Pancreas (tissue), 10 donors: ENCODE data around the gene QRSL1. TPM values are rescaled to one million over a fixed set of nuclear protein-coding genes. Genes with fewer than 3 reads are reported as not detected.
A peak's percentile ranks its signal among the peaks of the same experiment; 100 is the strongest.

ENCODE experiments used
- ATAC-seq, 4 donors: fragments of 200-7000 bp; cut with Tn5 transposase; one replicate each; pipeline versions ENCODE4 v1.8.0 to v1.9.1; 2020; ENCODE audit warnings: mild to moderate bottlenecking in 4 of 4, moderate library complexity in 4 of 4
- DNase-seq, 6 donors: peaks; one replicate each; pipeline ENCODE4 v3.0.0-alpha.2; 2020
- FAIRE-seq: peaks from 2 replicates; lab custom pipeline; 2012; peaks lifted over from hg19 to GRCh38; lab: Jason Lieb, UNC
- H3K27ac ChIP-seq, 4 donors: fragments of 200-600 bp; sonication (generic); 1 replicate in 3 of 4; 2 replicates in 1 of 4; pipeline versions ENCODE4 v1.5.0 to v1.8.0; 2020
- H3K27me3 ChIP-seq, 4 donors: fragments of 200-600 bp; one replicate each; pipeline ENCODE4 v1.8.0; 2021
- H3K36me3 ChIP-seq, 3 donors: fragments of 200-600 bp; sonication (generic) in 1 of 3; one replicate each; pipeline versions ENCODE4 v1.5.0 to v1.8.0; 2020 to 2021
- H3K4me1 ChIP-seq, 3 donors: fragments of 200-600 bp; one replicate each; pipeline ENCODE4 v1.8.0; 2021
- H3K4me3 ChIP-seq, 4 donors: fragments of 200-600 bp; sonication (generic) in 2 of 4; one replicate each; pipeline versions ENCODE4 v1.5.0 to v1.8.0; 2020 to 2021
- H3K9me3 ChIP-seq, 4 donors: fragments of 200-600 bp; one replicate each; pipeline ENCODE4 v1.8.0; 2021
- WGBS, 2 donors: extraction: QIAGEN DNeasy Blood & Tissue Kit; methylation state at CpG; one replicate each; pipeline ENCODE4 v1.1.7; 2013; 5-methylcytosine and 5-hydroxymethylcytosine counted together
- intact Hi-C, 3 donors: fragments of 100-400 bp; cut with DNase I; formaldehyde crosslinking; loops; one replicate each; pipeline versions ENCODE4 v1.11.1 to v1.14.2; 2022
- polyA plus RNA-seq, 2 donors: library from polyadenylated mRNA; stranded (reverse); fragments of 200-250 nt; gene quantifications; one replicate each; pipeline ENCODE4 v1.2.3, GENCODE V29; 2013
- total RNA-seq, 6 donors: library from RNA; stranded (reverse); fragmentation: NEBNext Ultra II Directional in 4 of 6; extraction: Animal tissue kit (Norgen Biotek cat#: 25700) in 4 of 6; gene quantifications; one replicate each; pipeline versions ENCODE4 v1.2.1 to v1.2.4, GENCODE V29; 2021 to 2023
- TF ChIP-seq, protein P1 (sequence below), 4 donors: fragments of 200-600 bp; sonication (generic) in 3 of 4; IDR thresholded peaks; one replicate each; pipeline versions ENCODE4 v1.5.0 to v1.8.0; 2021; ENCODE audit warnings: antibody characterized with exemption in 4 of 4
- donor health status: healthy with polysubstance abuse.
- donor health status: DM: no; HTN: no; CAD: no; lungs with moderate emphysema.
- donor health status: DM: no; HTN: no; CAD: no.
- donor health status: control.
- donor health status: control.
- donor health status: Bipolar disorder and iron deficiency.
- donor health status: DM: yes; HTN: yes; CAD: no.
- donor health status: DM: no; HTN: no; CAD: no.
- donor health status: DM: no; HTN: no; CAD: no.
- donor health status: DM: yes; HTN: yes; CAD: no.

Gene QRSL1
- total and polyA plus RNA-seq, 8 donors: 3.2 to 8.4 (median 6.2) TPM

DNA sequence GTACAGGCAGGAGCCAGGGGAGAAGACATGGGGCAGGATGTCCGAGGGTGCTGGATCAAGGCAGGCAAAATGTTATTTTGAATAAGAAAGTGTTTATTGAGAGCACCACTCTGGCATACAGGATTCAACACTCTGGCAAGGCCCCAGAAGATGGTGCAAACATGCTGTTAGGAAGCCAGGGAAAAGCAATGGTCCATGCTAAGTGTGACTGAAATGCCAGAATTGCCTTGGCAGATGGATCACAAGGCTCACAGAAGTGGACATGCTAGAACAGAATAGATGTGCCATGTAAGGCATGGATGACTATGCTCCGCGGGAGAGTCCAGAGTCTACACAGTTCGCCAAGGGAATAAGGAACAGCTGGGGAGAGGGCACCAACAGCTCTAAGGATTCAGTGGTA lies 54.6 kb downstream of the QRSL1 start:
- H3K4me1 ChIP-seq: peaks cover 0 to 12% (median 3%) of the 10 kb centered on the region in 3 donors
- H3K27ac ChIP-seq: no peak overlapping the region
- TF ChIP-seq, protein P1, sequence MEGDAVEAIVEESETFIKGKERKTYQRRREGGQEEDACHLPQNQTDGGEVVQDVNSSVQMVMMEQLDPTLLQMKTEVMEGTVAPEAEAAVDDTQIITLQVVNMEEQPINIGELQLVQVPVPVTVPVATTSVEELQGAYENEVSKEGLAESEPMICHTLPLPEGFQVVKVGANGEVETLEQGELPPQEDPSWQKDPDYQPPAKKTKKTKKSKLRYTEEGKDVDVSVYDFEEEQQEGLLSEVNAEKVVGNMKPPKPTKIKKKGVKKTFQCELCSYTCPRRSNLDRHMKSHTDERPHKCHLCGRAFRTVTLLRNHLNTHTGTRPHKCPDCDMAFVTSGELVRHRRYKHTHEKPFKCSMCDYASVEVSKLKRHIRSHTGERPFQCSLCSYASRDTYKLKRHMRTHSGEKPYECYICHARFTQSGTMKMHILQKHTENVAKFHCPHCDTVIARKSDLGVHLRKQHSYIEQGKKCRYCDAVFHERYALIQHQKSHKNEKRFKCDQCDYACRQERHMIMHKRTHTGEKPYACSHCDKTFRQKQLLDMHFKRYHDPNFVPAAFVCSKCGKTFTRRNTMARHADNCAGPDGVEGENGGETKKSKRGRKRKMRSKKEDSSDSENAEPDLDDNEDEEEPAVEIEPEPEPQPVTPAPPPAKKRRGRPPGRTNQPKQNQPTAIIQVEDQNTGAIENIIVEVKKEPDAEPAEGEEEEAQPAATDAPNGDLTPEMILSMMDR (IDR thresholded peaks at IDR 0.05): no peak
- no peaks in the 10 kb centered on the region for H3K9me3 ChIP-seq
- FAIRE-seq (no peak), DNase-seq (no peak), ATAC-seq (no peak)
- no peaks in the 10 kb centered on the region for H3K36me3 ChIP-seq
- H3K27me3 ChIP-seq: no peaks in the 10 kb centered on the region
- no peak overlapping the region for H3K4me3 ChIP-seq
- 92 to 97% methylated on average over 4 of the region's 4 CpGs for WGBS, 2 donors
- intact Hi-C loops: no loop called here

DNA sequence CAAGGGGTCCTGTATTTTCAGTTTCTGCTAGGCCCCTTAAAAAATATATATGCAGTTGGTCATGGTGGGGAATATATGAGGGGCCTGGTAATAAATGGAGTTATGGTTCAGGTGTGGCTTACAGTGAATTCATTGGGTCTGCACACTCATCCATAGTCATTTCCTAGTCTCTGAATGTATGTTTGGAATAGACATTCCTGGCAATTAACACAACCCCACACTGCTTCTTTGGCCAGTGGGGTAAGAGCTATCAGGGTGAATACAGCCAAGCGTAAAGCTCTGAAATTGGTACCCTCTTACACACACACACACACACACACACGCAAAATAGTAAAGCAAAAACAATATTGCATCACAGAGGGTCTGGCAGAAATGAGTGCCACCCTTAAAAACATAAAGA lies 56.5 kb downstream of the QRSL1 start:
- WGBS, 2 donors: 93 to 95% methylated on average over 2 of the region's 2 CpGs
- intact Hi-C loops: no loop called here
- peaks cover 0 to 16% (median 4%) of the 10 kb centered on the region in 3 donors for H3K4me1 ChIP-seq
- H3K27ac ChIP-seq: no peak overlapping the region
- FAIRE-seq (no peak), ATAC-seq (no peak), DNase-seq (no peak)
- TF ChIP-seq, protein P1 (IDR thresholded peaks at IDR 0.05): no peak
- H3K4me3 ChIP-seq: no peak overlapping the region
- H3K9me3 ChIP-seq: no peaks in the 10 kb centered on the region
- no peaks in the 10 kb centered on the region for H3K36me3 ChIP-seq
- H3K27me3 ChIP-seq: no peaks in the 10 kb centered on the region

- TF ChIP-seq, protein P1 (IDR thresholded peaks at IDR 0.05): no peak
- H3K4me1 ChIP-seq: peaks cover 15 to 31% (median 25%) of the 10 kb centered on the region in 3 donors
- DNase-seq (no peak), FAIRE-seq (no peak), ATAC-seq (peak; percentile 24 to 50 (median 32))
- peak overlapping the region in 2 of 4 donors; percentile 50 to 74 for H3K27ac ChIP-seq
- WGBS, 2 donors: 41 to 63% methylated on average over 6 of the region's 6 CpGs
- intact Hi-C loops: no loop called here
- H3K27me3 ChIP-seq: no peaks in the 10 kb centered on the region
- no peaks in the 10 kb centered on the region for H3K9me3 ChIP-seq
- H3K36me3 ChIP-seq: no peaks in the 10 kb centered on the region
- H3K4me3 ChIP-seq: no peak overlapping the region
These were observed 59.0 kb downstream of the QRSL1 start for GRCh38 chr6:106688177-106688951.

- no peaks in the 10 kb centered on the region for H3K9me3 ChIP-seq
- H3K36me3 ChIP-seq: no peaks in the 10 kb centered on the region
- WGBS, 2 donors: 13 to 17% methylated on average over 6 of the region's 6 CpGs
- FAIRE-seq (no peak), ATAC-seq (peak; percentile 91 to 94 (median 92)), DNase-seq (peak in 5 of 6 donors; percentile 76 to 84 (median 81))
- TF ChIP-seq, protein P1 (IDR thresholded peaks at IDR 0.05): no peak
- peak overlapping the region; percentile 68 to 98 (median 78) for H3K27ac ChIP-seq
- no peak overlapping the region for H3K4me3 ChIP-seq
- intact Hi-C loops: no loop called here
- no peaks in the 10 kb centered on the region for H3K27me3 ChIP-seq
- peaks cover 15 to 34% (median 29%) of the 10 kb centered on the region in 3 donors for H3K4me1 ChIP-seq
These were observed 62.9 kb downstream of the QRSL1 start for GRCh38 chr6:106692112-106692818.
